Vagina (tissue), 2 donors: ENCODE data around the gene ST8SIA6. TPM values are rescaled to one million over a fixed set of nuclear protein-coding genes. Genes with fewer than 3 reads are reported as not detected.

Experiments
- DNase-seq, 2 donors: peaks; one replicate each; pipeline ENCODE4 v3.0.0-alpha.2; 2017; ENCODE audit errors: extremely low spot score in 2 of 2
- H3K27ac ChIP-seq: fragments of 200-600 bp; sonication (generic); one replicate; pipeline ENCODE4 v1.5.1; 2019
- H3K27me3 ChIP-seq: fragments of 200-600 bp; sonication (generic); one replicate; pipeline ENCODE4 v1.5.1; 2019
- H3K36me3 ChIP-seq, 2 donors: fragments of 200-600 bp; sonication (generic); one replicate each; pipeline ENCODE4 v1.5.1; 2017 to 2019
- H3K4me1 ChIP-seq: fragments of 200-600 bp; sonication (generic); one replicate; pipeline ENCODE4 v1.5.1; 2019
- H3K4me3 ChIP-seq, 2 donors: fragments of 200-600 bp; sonication (generic); 1 replicate in 1 of 2; 2 replicates in 1 of 2; pipeline ENCODE4 v1.5.1; 2016 to 2019
- H3K9me3 ChIP-seq: fragments of 200-600 bp; sonication (generic); one replicate; pipeline ENCODE4 v1.5.1; 2019
- POLR2A ChIP-seq, 2 donors: fragments of 450-650 bp; IDR thresholded peaks; one replicate each; pipeline ENCODE4 v1.6.1; 2017; ENCODE audit warnings: antibody characterized with exemption in 2 of 2, mild to moderate bottlenecking in 2 of 2, moderate library complexity in 2 of 2
- POLR2AphosphoS5 ChIP-seq, 2 donors: sonication (generic); formaldehyde crosslinking; IDR thresholded peaks; one replicate each; pipeline ENCODE4 v1.9.0; 2017; ENCODE audit warnings: antibody characterized with exemption in 2 of 2, mild to moderate bottlenecking in 2 of 2, low read depth in 1 of 2; ENCODE audit not compliant: insufficient read depth in 1 of 2
- intact Hi-C: fragments of 100-400 bp; cut with DNase I; formaldehyde crosslinking; loops from one replicate; pipeline ENCODE4 v1.15.1; 2023
- total RNA-seq: library from RNA; depleted of rRNA; stranded (reverse); fragments of >200 nt; gene quantifications from one replicate; pipeline ENCODE4 v1.2.3, GENCODE V29; 2016
- TF ChIP-seq, protein P1 (sequence below), 3 experiments: fragments of 450-650 bp in 2 of 3; fragments of 200-600 bp in 1 of 3; sonication (generic) in 1 of 3; IDR thresholded peaks; one replicate each; pipeline ENCODE4 v1.5.1; 2017 to 2019; ENCODE audit warnings: antibody characterized with exemption in 3 of 3, mild to moderate bottlenecking in 2 of 3, moderate library complexity in 2 of 3

ST8SIA6 gene
- total RNA-seq, 1 donor from 2014 or later, result 1.2 TPM

DNA sequence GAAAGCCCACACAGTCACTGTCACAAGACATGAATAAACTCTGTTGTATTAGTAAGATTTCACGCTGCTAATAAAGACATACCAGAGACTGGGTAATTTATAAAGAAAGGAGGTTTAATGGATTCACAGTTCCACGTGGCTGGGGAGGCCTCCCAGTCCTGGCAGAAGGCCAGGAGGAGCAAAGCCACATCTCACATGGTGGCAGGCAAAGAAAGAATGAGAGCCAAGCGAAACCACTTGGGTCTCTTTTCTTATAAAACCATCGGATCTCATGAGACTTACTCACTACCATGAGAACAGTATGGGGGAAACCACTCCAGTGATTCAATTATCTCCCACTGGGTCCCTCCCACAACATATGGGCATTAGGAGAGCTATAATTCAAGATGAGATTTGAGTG lies 110.2 kb downstream of the ST8SIA6 start:
- intact Hi-C loops, result no loop called here
- DNase-seq, result no peak
- H3K4me3 ChIP-seq, result no peak overlapping the region
- H3K36me3 ChIP-seq, result no peaks in the 10 kb centered on the region
- peaks cover 10% of the 10 kb centered on the region for H3K4me1 ChIP-seq
- no peaks in the 10 kb centered on the region for H3K27me3 ChIP-seq
- H3K9me3 ChIP-seq, result no peaks in the 10 kb centered on the region
- no peak for TF ChIP-seq POLR2AphosphoS5 (IDR thresholded peaks at IDR 0.05; ENCODE audit: insufficient read depth in 1 of 2, low read depth in 1 of 2)
- TF ChIP-seq, protein P1, sequence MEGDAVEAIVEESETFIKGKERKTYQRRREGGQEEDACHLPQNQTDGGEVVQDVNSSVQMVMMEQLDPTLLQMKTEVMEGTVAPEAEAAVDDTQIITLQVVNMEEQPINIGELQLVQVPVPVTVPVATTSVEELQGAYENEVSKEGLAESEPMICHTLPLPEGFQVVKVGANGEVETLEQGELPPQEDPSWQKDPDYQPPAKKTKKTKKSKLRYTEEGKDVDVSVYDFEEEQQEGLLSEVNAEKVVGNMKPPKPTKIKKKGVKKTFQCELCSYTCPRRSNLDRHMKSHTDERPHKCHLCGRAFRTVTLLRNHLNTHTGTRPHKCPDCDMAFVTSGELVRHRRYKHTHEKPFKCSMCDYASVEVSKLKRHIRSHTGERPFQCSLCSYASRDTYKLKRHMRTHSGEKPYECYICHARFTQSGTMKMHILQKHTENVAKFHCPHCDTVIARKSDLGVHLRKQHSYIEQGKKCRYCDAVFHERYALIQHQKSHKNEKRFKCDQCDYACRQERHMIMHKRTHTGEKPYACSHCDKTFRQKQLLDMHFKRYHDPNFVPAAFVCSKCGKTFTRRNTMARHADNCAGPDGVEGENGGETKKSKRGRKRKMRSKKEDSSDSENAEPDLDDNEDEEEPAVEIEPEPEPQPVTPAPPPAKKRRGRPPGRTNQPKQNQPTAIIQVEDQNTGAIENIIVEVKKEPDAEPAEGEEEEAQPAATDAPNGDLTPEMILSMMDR (IDR thresholded peaks at IDR 0.05), result no peak
- TF ChIP-seq POLR2A (IDR thresholded peaks at IDR 0.05), result no peak
- no peak overlapping the region for H3K27ac ChIP-seq

DNA sequence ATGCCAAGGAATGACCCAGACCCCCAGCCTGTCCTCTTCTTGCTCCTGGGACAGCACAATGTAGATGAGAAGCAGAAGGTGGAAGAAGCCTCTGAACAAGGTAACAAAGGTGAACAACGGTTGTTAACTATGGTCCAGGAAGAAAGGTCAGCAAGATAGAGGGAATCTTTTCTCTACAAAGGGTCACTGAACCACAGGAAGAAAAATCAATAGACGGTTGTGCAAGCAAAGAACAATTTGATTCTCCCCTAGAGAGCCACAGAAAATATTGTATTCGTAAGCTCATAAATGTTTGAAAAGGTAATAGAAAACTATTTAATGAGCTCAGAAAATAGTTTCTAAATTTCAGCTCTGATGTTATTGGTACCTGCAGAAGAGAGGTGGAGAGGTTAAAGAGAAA lies 111.3 kb downstream of the ST8SIA6 start:
- H3K4me1 ChIP-seq, result no peaks in the 10 kb centered on the region
- H3K27ac ChIP-seq, result no peak overlapping the region
- no peaks in the 10 kb centered on the region for H3K9me3 ChIP-seq
- DNase-seq, result no peak
- H3K36me3 ChIP-seq, result no peaks in the 10 kb centered on the region
- H3K4me3 ChIP-seq, result no peak overlapping the region
- intact Hi-C loops, result no loop called here
- H3K27me3 ChIP-seq, result no peaks in the 10 kb centered on the region
- TF ChIP-seq, protein P1 (IDR thresholded peaks at IDR 0.05), result no peak
- TF ChIP-seq POLR2A (IDR thresholded peaks at IDR 0.05) (no peak), POLR2AphosphoS5 (IDR thresholded peaks at IDR 0.05; ENCODE audit: insufficient read depth in 1 of 2, low read depth in 1 of 2) (no peak)

DNA sequence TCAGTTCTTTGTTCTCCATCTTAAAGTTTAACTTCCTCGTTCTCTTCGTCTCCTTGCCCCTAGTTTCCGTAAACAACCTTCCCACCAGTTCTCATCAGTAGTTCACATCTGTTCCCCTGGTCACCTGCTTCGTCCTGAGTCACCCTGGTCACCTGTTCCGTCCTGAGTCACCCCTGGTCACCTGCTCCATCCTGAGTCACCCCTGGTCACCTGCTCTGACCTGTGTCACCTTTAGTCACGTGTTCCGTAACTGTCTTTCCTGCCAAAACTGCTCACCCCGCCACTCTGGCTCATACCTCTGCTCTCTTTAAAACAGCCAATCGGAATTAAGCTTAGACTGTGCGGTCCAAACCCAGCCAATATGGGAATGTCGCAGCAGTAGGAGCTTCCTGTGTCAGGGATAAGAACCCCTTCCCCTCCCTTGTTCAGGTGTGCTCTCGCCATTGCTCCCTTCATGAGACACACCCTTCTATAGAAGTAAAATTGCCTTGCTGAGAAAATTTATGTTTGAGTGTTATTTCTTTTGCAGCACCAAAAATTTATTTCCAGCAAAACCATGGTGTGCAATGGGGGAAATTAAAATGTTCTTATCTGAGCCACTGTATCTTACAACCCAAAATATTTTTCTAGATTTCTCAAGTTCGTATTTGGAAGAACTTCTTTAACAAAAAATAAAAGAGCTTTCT lies 114.1 kb downstream of the ST8SIA6 start:
- no peaks in the 10 kb centered on the region for H3K36me3 ChIP-seq
- no peak for TF ChIP-seq POLR2AphosphoS5 (IDR thresholded peaks at IDR 0.05; ENCODE audit: insufficient read depth in 1 of 2, low read depth in 1 of 2)
- TF ChIP-seq, protein P1 (IDR thresholded peaks at IDR 0.05), result no peak
- TF ChIP-seq POLR2A (IDR thresholded peaks at IDR 0.05), result no peak
- intact Hi-C loops, result no loop called here
- no peak for DNase-seq
- no peak overlapping the region for H3K4me3 ChIP-seq
- no peak overlapping the region for H3K27ac ChIP-seq
- no peaks in the 10 kb centered on the region for H3K4me1 ChIP-seq
- no peaks in the 10 kb centered on the region for H3K9me3 ChIP-seq
- no peaks in the 10 kb centered on the region for H3K27me3 ChIP-seq

DNA sequence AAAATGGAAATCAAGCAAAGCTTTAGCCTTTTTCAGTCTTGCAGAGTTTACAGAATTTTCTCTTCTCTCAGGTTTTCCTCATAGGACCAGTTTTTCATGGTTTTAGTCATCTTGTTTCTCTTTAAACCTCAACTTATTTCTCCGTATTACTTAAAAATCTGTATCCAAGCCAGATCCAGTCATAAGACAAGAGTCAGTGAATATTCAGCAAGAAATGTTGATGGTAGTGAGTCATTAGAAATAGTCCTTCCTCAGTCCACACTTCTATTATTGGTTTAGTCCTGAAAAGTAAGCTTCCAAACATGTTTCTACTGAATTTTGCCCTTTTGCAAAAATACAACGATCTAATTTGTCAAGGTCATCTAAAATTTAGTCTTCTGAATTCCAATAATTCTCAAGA lies 119.3 kb downstream of the ST8SIA6 start:
- DNase-seq, result no peak
- intact Hi-C loops, result no loop called here
- H3K4me3 ChIP-seq, result no peak overlapping the region

DNA sequence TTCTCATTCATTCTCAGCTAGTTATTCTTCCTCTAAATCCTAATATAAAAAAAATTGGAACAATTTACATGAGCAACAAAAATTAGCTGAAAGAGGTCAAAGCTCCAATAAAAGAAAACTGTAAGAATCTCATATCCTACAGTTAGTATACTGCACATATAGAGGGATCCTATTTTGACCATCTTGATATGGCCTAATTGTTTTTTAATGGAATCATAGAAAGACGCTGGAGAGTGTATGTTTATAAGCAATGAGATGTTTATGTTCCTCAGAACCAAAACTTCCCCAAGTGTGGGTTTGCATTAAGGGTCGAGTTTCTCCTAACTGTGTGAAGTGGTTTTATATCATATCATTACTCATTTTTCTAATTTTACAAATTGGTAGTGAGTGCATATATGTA lies 123.9 kb downstream of the ST8SIA6 start:
- TF ChIP-seq, protein P1 (IDR thresholded peaks at IDR 0.05), result no peak
- TF ChIP-seq POLR2A (IDR thresholded peaks at IDR 0.05) (no peak), POLR2AphosphoS5 (IDR thresholded peaks at IDR 0.05; ENCODE audit: insufficient read depth in 1 of 2, low read depth in 1 of 2) (no peak)
- H3K4me3 ChIP-seq, result no peak overlapping the region
- H3K4me1 ChIP-seq, result no peaks in the 10 kb centered on the region
- H3K27ac ChIP-seq, result no peak overlapping the region
- intact Hi-C loops, result no loop called here
- DNase-seq, result no peak
- no peaks in the 10 kb centered on the region for H3K36me3 ChIP-seq
- no peaks in the 10 kb centered on the region for H3K27me3 ChIP-seq
- H3K9me3 ChIP-seq, result no peaks in the 10 kb centered on the region

More for the DNA sequence above, 119.3 kb downstream of the ST8SIA6 start:
- Histone ChIP-seq H3K27ac (no peak overlapping the region), H3K4me1 (no peaks in the 10 kb centered on the region), H3K9me3 (no peaks in the 10 kb centered on the region), H3K27me3 (no peaks in the 10 kb centered on the region), H3K36me3 (no peaks in the 10 kb centered on the region)
- TF ChIP-seq, protein P1 (IDR thresholded peaks at IDR 0.05), result no peak
- TF ChIP-seq POLR2AphosphoS5 (IDR thresholded peaks at IDR 0.05; ENCODE audit: insufficient read depth in 1 of 2, low read depth in 1 of 2) (no peak), POLR2A (IDR thresholded peaks at IDR 0.05) (no peak)
